A549 (cell line): ENCODE data around the gene LIPN. TPM values are rescaled to one million over a fixed set of nuclear protein-coding genes. Genes with fewer than 3 reads are reported as not detected.

Experiments used
- ATAC-seq, 2 experiments: fragments of 200-7000 bp in 1 of 2; fragments of >200 bp in 1 of 2; cut with Nextera tagmentation in 1 of 2; cut with Tn5 transposase in 1 of 2; 3 replicates each; pipeline versions ENCODE4 v1.8.0 to v1.9.1; 2018 to 2020; ENCODE audit warnings: mild to moderate bottlenecking in 1 of 2, moderate library complexity in 1 of 2
- CTCF ChIA-PET: fragments of 300-600 bp; sonication (Branson Sonifier 250); formaldehyde crosslinking; extraction: SDS; loops from one replicate; lab custom pipeline; 2021; ENCODE audit warnings: antibody characterized with exemption, inconsistent platforms; lab: Yijun Ruan, JAX
- POLR2A ChIA-PET: fragments of 350-600 bp; formaldehyde crosslinking; extraction: SDS; loops from one replicate; lab custom pipeline; 2021; ENCODE audit warnings: antibody characterized with exemption, inconsistent platforms; lab: Yijun Ruan, JAX
- DNase-seq, 2 experiments: peaks; one replicate each; pipeline versions ENCODE4 v3.0.0 to v3.0.0-alpha.2; 2011 to 2016; ENCODE audit warnings: low read depth in 1 of 2, low spot score in 1 of 2
- FAIRE-seq: peaks from 2 replicates; lab custom pipeline; 2011; peaks lifted over from hg19 to GRCh38; lab: Jason Lieb, UNC
- H3K27ac ChIP-seq, 2 experiments: fragments of >200 bp; sonication (Bioruptor Twin); formaldehyde crosslinking; 3 replicates each; pipeline ENCODE4 v1.5.1; 2016 to 2017
- H3K4me1 ChIP-seq: fragments of >200 bp; sonication (Bioruptor Twin); formaldehyde crosslinking; 3 replicates; pipeline ENCODE4 v1.6.1; 2016
- H3K4me2 ChIP-seq: fragments of >200 bp; sonication (Bioruptor Twin); formaldehyde crosslinking; 3 replicates; pipeline ENCODE4 v1.6.1; 2016
- H3K4me3 ChIP-seq: fragments of >200 bp; sonication (Bioruptor Twin); formaldehyde crosslinking; 3 replicates; pipeline ENCODE4 v1.5.1; 2016
- H3K9me3 ChIP-seq: fragments of >200 bp; sonication (Bioruptor Twin); formaldehyde crosslinking; 3 replicates; pipeline ENCODE4 v1.6.1; 2016
- BHLHE40 ChIP-seq: IDR thresholded peaks from 2 replicates; pipeline ENCODE4 v1.6.1; 2012; ENCODE audit warnings: low read depth, low read length, inconsistent platforms
- EHF ChIP-seq: fragments of 250-450 bp; sonication (Bioruptor Pico); IDR thresholded peaks from 2 replicates; pipeline ENCODE4 v1.5.0; 2020; ENCODE audit warnings: mild to moderate bottlenecking
- EP300 ChIP-seq, 2 experiments: fragments of >200 bp; sonication (Bioruptor Twin); formaldehyde crosslinking; IDR thresholded peaks; 2 replicates in 1 of 2; 3 replicates in 1 of 2; pipeline ENCODE4 v1.6.1; 2016 to 2017
- ESRRA ChIP-seq: fragments of 150-350 bp; IDR thresholded peaks from 2 replicates; pipeline ENCODE4 v1.6.1; 2014; ENCODE audit warnings: mild to moderate bottlenecking, low read length, borderline replicate concordance
- FOSL2 ChIP-seq, 2 experiments: fragments of 450-650 bp in 1 of 2; fragments of >200 bp in 1 of 2; sonication (Bioruptor Twin) in 1 of 2; formaldehyde crosslinking; IDR thresholded peaks; 2 replicates each; pipeline versions ENCODE4 v1.5.0 to v1.6.1; 2016 to 2020; ENCODE audit warnings: mild to moderate bottlenecking in 1 of 2, moderate library complexity in 1 of 2
- HEYL ChIP-seq: fragments of 250-450 bp; sonication (Bioruptor Pico); IDR thresholded peaks from 2 replicates; pipeline ENCODE4 v1.8.0; 2021; ENCODE audit warnings: mild to moderate bottlenecking, moderate library complexity
- HOXA7 ChIP-seq: fragments of 250-450 bp; sonication (Bioruptor Pico); IDR thresholded peaks from 2 replicates; pipeline ENCODE4 v1.5.0; 2020; ENCODE audit warnings: mild to moderate bottlenecking, moderate library complexity
- JUNB ChIP-seq: fragments of >200 bp; sonication (Bioruptor Twin); formaldehyde crosslinking; IDR thresholded peaks from 2 replicates; pipeline ENCODE4 v1.6.1; 2016
- MYC ChIP-seq: IDR thresholded peaks from 2 replicates; pipeline ENCODE4 v1.6.1; 2012; ENCODE audit warnings: mild to moderate bottlenecking, inconsistent platforms, low read length, improper control_type of control experiment, borderline replicate concordance
- NFE2L2 ChIP-seq: fragments of 150-350 bp; conservative IDR thresholded peaks from 2 replicates; pipeline ENCODE4 v1.6.1; 2014; ENCODE audit warnings: low read length
- NPAS2 ChIP-seq: fragments of 250-450 bp; sonication (Bioruptor Pico); IDR thresholded peaks from 2 replicates; pipeline ENCODE4 v1.8.0; 2022; ENCODE audit warnings: mild to moderate bottlenecking, moderate library complexity, borderline replicate concordance
- NR3C1 ChIP-seq: fragments of >200 bp; sonication (Bioruptor Twin); formaldehyde crosslinking; IDR thresholded peaks from 3 replicates; pipeline ENCODE4 v1.6.1; 2017
- PHF8 ChIP-seq: fragments of 200-600 bp; sonication (generic); IDR thresholded peaks from 2 replicates; pipeline ENCODE4 v1.6.1; 2016; ENCODE audit warnings: low read depth, mild to moderate bottlenecking, antibody characterized with exemption, moderate library complexity, borderline replicate concordance
- RAD21 ChIP-seq, 2 experiments: fragments of >200 bp in 1 of 2; sonication (Bioruptor Twin) in 1 of 2; formaldehyde crosslinking in 1 of 2; IDR thresholded peaks in 1 of 2; conservative IDR thresholded peaks in 1 of 2; 2 replicates in 1 of 2; 3 replicates in 1 of 2; pipeline ENCODE4 v1.6.1; 2012 to 2018; ENCODE audit warnings: inconsistent platforms in 1 of 2
- RARB ChIP-seq: fragments of 250-450 bp; sonication (Bioruptor Pico); IDR thresholded peaks from 2 replicates; pipeline ENCODE4 v1.8.0; 2021; ENCODE audit warnings: mild to moderate bottlenecking, moderate library complexity
- RCOR1 ChIP-seq: fragments of 150-350 bp; IDR thresholded peaks from 2 replicates; pipeline ENCODE4 v1.6.1; 2014; ENCODE audit warnings: antibody characterized with exemption, low read length, low read depth
- SMC3 ChIP-seq: fragments of >200 bp; sonication (Bioruptor Twin); formaldehyde crosslinking; IDR thresholded peaks from 3 replicates; pipeline ENCODE4 v1.6.1; 2018; ENCODE audit warnings: inconsistent platforms
- TFCP2L1 ChIP-seq: fragments of 250-450 bp; sonication (Bioruptor Pico); IDR thresholded peaks from 2 replicates; pipeline ENCODE4 v1.5.0; 2021; ENCODE audit warnings: mild to moderate bottlenecking
- ZC3H11A ChIP-seq: fragments of 450-650 bp; IDR thresholded peaks from 2 replicates; pipeline ENCODE4 v1.6.1; 2014; ENCODE audit warnings: antibody characterized with exemption, mild to moderate bottlenecking
- ZFP36 ChIP-seq: fragments of 450-650 bp; IDR thresholded peaks from 2 replicates; pipeline ENCODE4 v1.6.1; 2014; ENCODE audit warnings: borderline replicate concordance; ENCODE audit not compliant: partially characterized antibody
- WGBS: methylation state at CpG from one replicate; pipeline ENCODE4 v1.1.6; 2017; ENCODE audit errors: missing lambda C conversion rate; 5-methylcytosine and 5-hydroxymethylcytosine counted together
- polyA plus RNA-seq, 4 experiments: library from polyadenylated mRNA; depleted of rRNA in 3 of 4; stranded (reverse); fragments of >200 nt; fragmentation: RNase III in 1 of 4; extraction: RNeasy Plus Mini Kit Qiagen cat#74134 plus additional on column Dnase treatment in 1 of 4; gene quantifications; 2 replicates in 3 of 4; 3 replicates in 1 of 4; pipeline ENCODE4 v1.2.3, GENCODE V29; 2011 to 2017
- TF ChIP-seq, protein P1 (sequence below): fragments of 200-600 bp; sonication (generic); IDR thresholded peaks from 2 replicates; pipeline ENCODE4 v1.6.1; 2016; ENCODE audit warnings: antibody characterized with exemption, mild to moderate bottlenecking, moderate library complexity

The LIPN gene
- polyA plus RNA-seq, 2 of the 4 experiments (the other 2 are of a cell fraction) = not detected

DNA sequence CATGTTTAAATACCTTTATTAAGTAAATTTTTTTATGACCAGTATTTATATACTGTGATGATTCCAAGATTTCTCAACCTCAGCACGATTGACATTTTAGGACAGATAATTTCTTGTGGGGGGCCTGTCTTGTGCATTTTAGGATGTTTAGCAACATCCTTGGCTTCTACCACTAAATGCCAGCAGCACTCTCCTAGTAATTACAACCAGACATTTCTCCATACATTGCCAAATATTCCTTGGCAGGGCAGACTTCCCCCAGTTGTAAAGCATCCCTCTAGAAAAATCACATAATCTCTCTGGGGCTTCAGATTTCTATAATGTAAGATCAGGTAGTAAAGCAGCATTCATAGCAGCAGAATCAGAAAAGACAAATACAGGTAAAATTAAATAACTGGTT is 34.9 kb downstream of the LIPN start:
- TF ChIP-seq ESRRA (no peak), HOXA7 (CRISPR knock-in tag) (no peak), EHF (CRISPR knock-in tag) (no peak), RAD21 (conservative IDR thresholded peaks at IDR 0.05 in 1 of 2, IDR thresholded peaks at IDR 0.05 in 1 of 2) (no peak), ZC3H11A (no peak), ZFP36 (no peak), RARB (CRISPR knock-in tag) (no peak), TFCP2L1 (CRISPR knock-in tag) (no peak), FOSL2 (IDR thresholded peaks at IDR 0.05) (no peak), FOSL2 (CRISPR knock-in tag; IDR thresholded peaks at IDR 0.05) (no peak), RCOR1 (no peak), NR3C1 (no peak), NFE2L2 (no peak), PHF8 (no peak)
- TF ChIP-seq, protein P1, sequence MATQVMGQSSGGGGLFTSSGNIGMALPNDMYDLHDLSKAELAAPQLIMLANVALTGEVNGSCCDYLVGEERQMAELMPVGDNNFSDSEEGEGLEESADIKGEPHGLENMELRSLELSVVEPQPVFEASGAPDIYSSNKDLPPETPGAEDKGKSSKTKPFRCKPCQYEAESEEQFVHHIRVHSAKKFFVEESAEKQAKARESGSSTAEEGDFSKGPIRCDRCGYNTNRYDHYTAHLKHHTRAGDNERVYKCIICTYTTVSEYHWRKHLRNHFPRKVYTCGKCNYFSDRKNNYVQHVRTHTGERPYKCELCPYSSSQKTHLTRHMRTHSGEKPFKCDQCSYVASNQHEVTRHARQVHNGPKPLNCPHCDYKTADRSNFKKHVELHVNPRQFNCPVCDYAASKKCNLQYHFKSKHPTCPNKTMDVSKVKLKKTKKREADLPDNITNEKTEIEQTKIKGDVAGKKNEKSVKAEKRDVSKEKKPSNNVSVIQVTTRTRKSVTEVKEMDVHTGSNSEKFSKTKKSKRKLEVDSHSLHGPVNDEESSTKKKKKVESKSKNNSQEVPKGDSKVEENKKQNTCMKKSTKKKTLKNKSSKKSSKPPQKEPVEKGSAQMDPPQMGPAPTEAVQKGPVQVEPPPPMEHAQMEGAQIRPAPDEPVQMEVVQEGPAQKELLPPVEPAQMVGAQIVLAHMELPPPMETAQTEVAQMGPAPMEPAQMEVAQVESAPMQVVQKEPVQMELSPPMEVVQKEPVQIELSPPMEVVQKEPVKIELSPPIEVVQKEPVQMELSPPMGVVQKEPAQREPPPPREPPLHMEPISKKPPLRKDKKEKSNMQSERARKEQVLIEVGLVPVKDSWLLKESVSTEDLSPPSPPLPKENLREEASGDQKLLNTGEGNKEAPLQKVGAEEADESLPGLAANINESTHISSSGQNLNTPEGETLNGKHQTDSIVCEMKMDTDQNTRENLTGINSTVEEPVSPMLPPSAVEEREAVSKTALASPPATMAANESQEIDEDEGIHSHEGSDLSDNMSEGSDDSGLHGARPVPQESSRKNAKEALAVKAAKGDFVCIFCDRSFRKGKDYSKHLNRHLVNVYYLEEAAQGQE = no peak
- no peak for FAIRE-seq
- no peak for DNase-seq
- CTCF ChIA-PET = interaction anchor here (0.9 to 1.7 kb wide), 3 partner anchors 8 to 16 kb away, joined by 3 to 6 read pairs (median 5); partner anchors contain the start of gene LIPM
- Histone ChIP-seq H3K4me2 (no peak overlapping the region), H3K4me1 (peaks cover 22% of the 10 kb centered on the region), H3K4me3 (no peak overlapping the region), H3K9me3 (no peaks in the 10 kb centered on the region), H3K27ac (no peak overlapping the region)
- WGBS = 28% methylated on average over 1 of the region's 1 CpG
- ATAC-seq = no peak
- POLR2A ChIA-PET = no interaction called here

GRCh38 chr10:88800152-88801125 is 40.6 kb downstream of the LIPN start:
- ATAC-seq (no peak), DNase-seq (no peak), FAIRE-seq (no peak)
- H3K4me3 ChIP-seq = no peak overlapping the region
- TF ChIP-seq ZFP36 (no peak), HEYL (CRISPR knock-in tag) (no peak), BHLHE40 (no peak), TFCP2L1 (CRISPR knock-in tag) (no peak), JUNB (no peak), EP300 (IDR thresholded peaks at IDR 0.05) (no peak), NPAS2 (CRISPR knock-in tag) (no peak), SMC3 (no peak), MYC (no peak), ESRRA (no peak), HOXA7 (CRISPR knock-in tag) (no peak)
- H3K4me2 ChIP-seq = no peak overlapping the region
- POLR2A ChIA-PET = no interaction called here
- no peak overlapping the region for H3K27ac ChIP-seq
- CTCF ChIA-PET = interaction anchor here (0.6 to 4.5 kb wide), 6 partner anchors 10 to 236 kb away, joined by 3 to 16 read pairs (median 6); partner anchors contain the start of gene RNLS
- peaks cover 2% of the 10 kb centered on the region; the same call in 1 of the 3 replicates for H3K4me1 ChIP-seq
- H3K9me3 ChIP-seq = no peaks in the 10 kb centered on the region
- WGBS = 57% methylated on average over 2 of the region's 2 CpGs
